ENCODE data around the gene GLDN.

GLDN gene

GRCh38 chr15:51349156-51349844, 7.8 kb downstream of the GLDN start:
- no peak overlapping the region for H3K4me3 ChIP-seq
- H3K27ac ChIP-seq = peak overlapping the region in 6 of 21 experiments; percentile 0 to 49 (median 34)

GRCh38 chr15:51350723-51351122, 9.3 kb downstream of the GLDN start:
- H3K27ac ChIP-seq = no peak overlapping the region
- no peak overlapping the region for H3K4me3 ChIP-seq

- Histone ChIP-seq H3K4me3 (no peak overlapping the region), H3K27ac (no peak overlapping the region)
These were observed 12.5 kb downstream of the GLDN start for GRCh38 chr15:51353976-51354375.

- no peak overlapping the region for H3K27ac ChIP-seq
- no peak overlapping the region for H3K4me3 ChIP-seq
These were observed 13.6 kb downstream of the GLDN start for GRCh38 chr15:51355096-51355495.

- no peak overlapping the region for H3K4me3 ChIP-seq
- H3K27ac ChIP-seq = no peak overlapping the region
These were observed 14.7 kb downstream of the GLDN start for GRCh38 chr15:51356147-51356546.

- H3K4me3 ChIP-seq = no peak overlapping the region
- H3K27ac ChIP-seq = no peak overlapping the region
These were observed 15.5 kb downstream of the GLDN start for GRCh38 chr15:51356983-51357382.

GRCh38 chr15:51359981-51360380, 18.5 kb downstream of the GLDN start:
- Histone ChIP-seq H3K27ac (peak overlapping the region in 10 of 21 experiments; percentile 6 to 78 (median 46)), H3K4me3 (no peak overlapping the region)

GRCh38 chr15:51363383-51363782, 21.9 kb downstream of the GLDN start:
- H3K27ac ChIP-seq = no peak overlapping the region
- H3K4me3 ChIP-seq = no peak overlapping the region

GRCh38 chr15:51365417-51365816, 24.0 kb downstream of the GLDN start:
- Histone ChIP-seq H3K4me3 (no peak overlapping the region), H3K27ac (peak overlapping the region in 1 of 21 experiments; percentile 12)

GRCh38 chr15:51366071-51366470, 24.6 kb downstream of the GLDN start:
- Histone ChIP-seq H3K4me3 (no peak overlapping the region), H3K27ac (peak overlapping the region in 5 of 21 experiments; percentile 1 to 31 (median 12))

- peak overlapping the region in 2 of 21 experiments; percentile 4 to 12 for H3K27ac ChIP-seq
- no peak overlapping the region for H3K4me3 ChIP-seq
These were observed 25.5 kb downstream of the GLDN start for GRCh38 chr15:51366920-51367319.

GRCh38 chr15:51367322-51367976, 26.0 kb downstream of the GLDN start:
- H3K27ac ChIP-seq = peak overlapping the region in 6 of 21 experiments; percentile 4 to 33 (median 13)
- no peak overlapping the region for H3K4me3 ChIP-seq

GRCh38 chr15:51368307-51368706, 26.9 kb downstream of the GLDN start:
- Histone ChIP-seq H3K27ac (peak overlapping the region in 6 of 21 experiments; percentile 7 to 41 (median 20)), H3K4me3 (no peak overlapping the region)

GRCh38 chr15:51368751-51369450, 27.4 kb downstream of the GLDN start:
- H3K27ac ChIP-seq = peak overlapping the region in 1 of 21 experiments; percentile 41
- H3K4me3 ChIP-seq = no peak overlapping the region

GRCh38 chr15:51369451-51369761, 28.0 kb downstream of the GLDN start:
- no peak overlapping the region for H3K27ac ChIP-seq
- H3K4me3 ChIP-seq = no peak overlapping the region

GRCh38 chr15:51371266-51371665, 29.8 kb downstream of the GLDN start:
- Histone ChIP-seq H3K4me3 (no peak overlapping the region), H3K27ac (no peak overlapping the region)

- Histone ChIP-seq H3K27ac (no peak overlapping the region), H3K4me3 (no peak overlapping the region)
These were observed 32.7 kb downstream of the GLDN start for GRCh38 chr15:51374131-51374530.

GRCh38 chr15:51375966-51376640, 34.6 kb downstream of the GLDN start:
- no peak overlapping the region for H3K4me3 ChIP-seq
- peak overlapping the region in 3 of 21 experiments; percentile 9 to 81 (median 29) for H3K27ac ChIP-seq

- Histone ChIP-seq H3K27ac (peak overlapping the region in 11 of 21 experiments; percentile 5 to 81 (median 46)), H3K4me3 (no peak overlapping the region)
These were observed 35.8 kb downstream of the GLDN start for GRCh38 chr15:51377038-51377786.

- peak overlapping the region in 4 of 21 experiments; percentile 5 to 17 (median 10) for H3K27ac ChIP-seq
- H3K4me3 ChIP-seq = no peak overlapping the region
These were observed 37.0 kb downstream of the GLDN start for GRCh38 chr15:51378406-51378805.
